Activated CD4-positive, alpha-beta T cell treated with anti-CD3 and anti-CD28 coated beads for 48 hours (primary cell): ENCODE measurements around the gene TRPM3.

Experiments
- DNase-seq: peaks from one replicate; pipeline ENCODE4 v3.0.0-alpha.2; 2020

Gene TRPM3

DNA sequence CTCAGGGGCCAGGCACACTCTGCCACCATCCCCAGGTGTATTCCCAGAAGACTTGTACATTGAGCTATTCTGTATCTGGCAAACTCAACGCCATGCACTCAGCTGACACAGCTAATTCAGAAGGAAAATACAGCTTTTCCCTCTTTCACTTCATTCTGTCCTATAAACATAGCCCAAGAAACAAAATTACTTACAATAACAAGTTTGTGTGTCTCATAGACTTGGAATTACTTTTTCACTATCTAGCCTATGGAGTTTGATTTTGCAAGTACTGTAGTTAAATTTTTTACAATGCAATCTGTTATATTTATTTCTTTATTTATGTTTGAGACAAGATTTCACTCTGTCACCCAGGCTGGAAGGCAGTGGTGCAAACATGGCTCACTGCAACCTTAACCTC is 581.9 kb downstream of the TRPM3 start:
- DNase-seq = no peak

DNA sequence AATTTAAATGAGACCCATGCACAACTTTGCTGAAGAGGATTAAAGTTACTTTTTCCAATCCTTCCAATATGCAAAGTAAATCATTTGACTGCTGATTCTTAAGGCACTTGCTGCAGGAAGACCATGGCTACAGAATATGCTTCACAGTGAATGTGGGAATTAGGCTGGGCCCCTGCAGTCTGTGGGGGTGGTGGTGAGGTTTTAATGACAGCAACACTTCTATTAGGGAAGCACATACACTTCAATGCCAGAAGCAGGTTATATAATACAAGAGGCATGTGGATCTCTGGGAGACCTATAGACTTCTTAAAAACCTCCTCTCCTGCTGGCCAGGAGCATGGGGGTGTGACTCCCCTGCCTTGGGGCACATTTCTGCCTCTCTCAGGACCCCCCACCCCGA is 582.4 kb downstream of the TRPM3 start:
- no peak for DNase-seq

DNA sequence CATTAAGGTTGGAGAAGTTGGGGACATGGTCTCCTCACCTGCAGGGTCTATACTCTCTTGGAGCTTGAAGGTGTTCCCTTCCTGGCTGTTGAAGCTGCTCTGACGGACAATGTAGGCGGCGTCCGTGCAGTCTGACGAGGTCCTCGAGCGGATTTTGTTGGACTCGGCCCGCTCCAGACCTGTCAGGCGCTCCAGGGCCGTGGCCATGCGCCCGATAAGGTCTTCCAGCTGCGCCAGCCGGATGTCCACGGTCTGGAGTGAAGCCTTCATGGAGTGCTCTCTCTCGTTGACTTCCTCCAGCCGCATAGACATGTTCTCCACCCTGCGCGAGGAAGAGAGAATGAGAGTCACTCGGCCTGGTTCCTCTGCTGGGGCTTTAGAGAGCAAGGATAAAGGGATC is 584.3 kb downstream of the TRPM3 start:
- DNase-seq = no peak

DNA sequence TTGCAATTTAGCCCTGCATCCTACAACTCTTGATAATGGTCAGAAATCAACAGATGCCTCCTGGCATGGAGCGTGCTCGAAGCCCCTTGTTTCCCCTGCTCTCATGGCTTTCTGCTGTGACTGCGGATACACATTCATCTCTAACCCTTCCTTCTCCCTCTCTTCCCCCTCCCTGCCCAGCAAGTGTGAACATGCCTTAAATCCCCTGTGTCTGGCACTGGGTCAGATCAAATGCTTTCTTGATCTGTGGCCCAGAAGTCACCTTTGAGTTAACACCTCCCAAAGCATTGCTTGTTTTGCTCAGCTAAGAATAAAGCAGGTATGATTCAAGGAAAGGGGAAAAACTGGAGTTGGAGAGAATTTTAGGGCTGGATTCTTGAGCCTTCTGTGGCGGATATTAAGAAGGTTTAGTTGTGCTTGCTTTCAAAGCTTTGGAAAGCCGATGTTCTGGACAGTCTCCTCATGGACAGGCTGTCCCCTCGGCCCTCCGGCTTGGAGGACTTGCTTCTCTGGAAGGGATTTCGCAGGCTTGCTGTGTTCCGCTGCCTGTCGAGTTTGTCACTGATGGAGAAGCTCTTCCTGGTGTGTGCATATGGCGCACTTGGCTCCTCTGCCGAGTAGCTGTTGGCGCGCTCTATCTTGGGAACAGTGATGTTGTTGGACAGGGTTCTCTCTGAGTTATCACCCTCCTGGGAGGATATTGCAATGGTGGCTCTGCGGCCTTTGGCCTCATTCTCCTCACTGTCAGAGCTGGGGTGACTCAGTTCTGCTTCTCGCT is 585.7 kb downstream of the TRPM3 start:
- DNase-seq = no peak

DNA sequence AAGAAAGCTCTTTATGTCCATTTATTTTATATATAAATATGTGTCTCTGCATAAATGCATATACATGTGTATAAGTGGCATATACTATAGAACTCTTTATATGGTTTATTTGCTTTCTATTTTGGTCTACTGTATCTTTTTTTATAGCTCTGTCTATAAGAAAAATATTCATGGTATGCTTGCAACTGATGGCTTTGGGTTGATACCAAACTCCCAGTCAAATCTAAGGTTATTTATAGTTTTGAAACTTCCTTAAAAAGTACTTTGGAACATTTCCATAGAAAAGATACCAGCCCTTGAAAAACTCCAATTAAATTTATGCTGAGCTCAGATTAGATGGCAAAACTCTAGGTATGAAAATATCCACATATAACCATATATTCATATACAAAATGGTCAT is 587.0 kb downstream of the TRPM3 start:
- no peak for DNase-seq

DNA sequence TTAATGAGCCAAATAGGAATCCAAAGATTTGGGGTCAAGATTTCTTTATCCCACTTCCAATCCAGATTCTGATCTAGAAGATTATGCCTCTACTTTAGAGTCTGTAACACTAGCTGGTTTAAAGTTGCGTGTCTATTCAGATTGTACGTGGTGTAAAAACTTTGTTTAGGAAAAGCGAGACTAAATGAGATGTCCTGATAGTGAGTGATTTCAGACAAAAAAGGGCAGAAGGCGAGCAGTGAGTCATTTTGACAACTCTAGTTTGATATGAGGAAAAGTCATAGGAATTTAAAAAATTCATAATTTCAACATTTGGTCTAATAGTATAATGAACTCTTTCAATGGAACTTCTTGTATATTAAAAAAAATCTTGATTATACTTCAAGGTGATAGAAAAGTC is 587.4 kb downstream of the TRPM3 start:
- no peak for DNase-seq

GRCh38 chr9:70533492-70533891 is 587.9 kb downstream of the TRPM3 start:
- DNase-seq = no peak

GRCh38 chr9:70532716-70533115 is 588.7 kb downstream of the TRPM3 start:
- no peak for DNase-seq

DNA sequence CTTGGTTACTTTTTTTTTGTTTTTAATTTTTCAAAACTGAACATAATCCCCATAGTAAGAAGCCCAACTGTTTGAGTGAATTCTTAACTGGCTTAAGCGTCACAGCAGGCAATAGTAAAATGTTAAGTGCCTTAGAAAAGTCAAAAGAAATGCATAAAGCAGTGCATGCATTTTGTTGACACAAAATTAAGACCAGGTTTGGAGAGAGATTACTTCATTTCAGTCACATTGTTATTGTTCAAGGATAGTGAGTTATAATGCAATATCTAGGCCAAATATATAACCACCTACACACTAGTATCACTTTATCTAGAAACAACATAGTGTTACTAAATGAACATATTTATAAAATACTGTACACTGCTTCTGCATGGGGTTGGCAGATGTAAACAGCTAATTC is 590.1 kb downstream of the TRPM3 start:
- DNase-seq = no peak

GRCh38 chr9:70530716-70531115 is 590.7 kb downstream of the TRPM3 start:
- DNase-seq = no peak

DNA sequence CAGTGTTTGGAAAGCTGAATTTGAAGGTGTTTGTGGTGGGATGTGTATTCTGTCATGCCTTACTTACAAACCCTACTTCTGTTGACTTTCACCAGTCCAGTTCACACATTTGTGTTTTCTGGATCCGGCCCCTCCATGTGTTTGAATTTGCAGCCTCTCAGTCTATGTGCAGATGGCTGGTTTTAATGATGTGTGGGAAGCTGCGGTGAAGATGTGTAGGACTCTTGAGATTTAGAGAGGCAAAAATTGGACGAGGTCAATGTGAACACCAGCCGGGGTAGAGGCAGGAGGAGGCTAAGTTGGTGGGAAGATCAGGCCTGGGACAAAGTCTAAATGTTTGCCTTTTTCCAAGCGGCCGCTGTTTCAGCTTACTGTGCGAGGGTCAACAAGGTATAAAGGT is 591.6 kb downstream of the TRPM3 start:
- DNase-seq = no peak

DNA sequence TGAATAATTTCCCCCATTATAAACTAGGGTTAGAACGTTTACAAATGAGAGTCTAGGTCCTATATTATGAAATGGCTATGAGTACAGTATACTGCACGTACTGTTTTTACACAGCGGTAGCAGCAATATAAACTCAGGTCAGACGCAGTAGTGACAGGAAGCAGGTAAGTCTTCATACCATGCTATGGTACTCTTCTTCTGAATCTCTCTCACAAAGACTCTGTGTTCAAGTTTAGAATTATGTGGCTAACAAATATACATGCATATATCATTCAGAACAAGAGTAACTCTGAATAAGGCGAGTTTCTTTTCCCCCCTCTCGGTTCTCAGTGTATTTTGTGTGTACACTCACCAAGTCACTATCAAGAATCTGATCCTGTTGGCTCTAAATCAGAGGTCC is 592.0 kb downstream of the TRPM3 start:
- no peak for DNase-seq

- no peak for DNase-seq
Observed at GRCh38 chr9:70526902-70527301, 594.5 kb downstream of the TRPM3 start.

DNA sequence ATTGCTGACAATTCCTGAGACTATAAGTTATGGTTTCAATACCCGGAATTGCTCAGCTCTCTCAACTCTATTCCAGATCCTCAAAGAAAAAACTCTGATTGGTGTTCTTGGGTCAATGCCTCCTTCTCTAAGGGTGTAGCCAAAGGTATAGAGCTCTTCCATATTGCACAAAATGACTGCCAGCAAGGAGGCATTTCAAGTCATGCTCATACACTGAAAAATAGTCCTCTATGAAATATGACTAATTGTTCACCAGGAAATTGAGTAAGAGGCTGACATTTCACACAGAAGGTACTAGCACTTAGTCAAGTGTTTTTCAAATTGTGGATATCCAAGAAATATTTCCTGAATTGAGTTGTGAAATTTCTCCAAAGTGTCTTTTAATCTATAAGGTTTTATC is 595.9 kb downstream of the TRPM3 start:
- DNase-seq = peak; percentile 9

GRCh38 chr9:70519912-70520724 is 601.3 kb downstream of the TRPM3 start:
- peak; percentile 27 for DNase-seq

GRCh38 chr9:70517926-70518610 is 603.4 kb downstream of the TRPM3 start:
- DNase-seq = no peak

GRCh38 chr9:70514273-70514672 is 607.1 kb downstream of the TRPM3 start:
- DNase-seq = no peak

- DNase-seq = no peak
Observed at GRCh38 chr9:70511858-70512257, 609.6 kb downstream of the TRPM3 start.

- DNase-seq = peak; percentile 71
Observed at GRCh38 chr9:70510157-70510770, 611.2 kb downstream of the TRPM3 start.

DNA sequence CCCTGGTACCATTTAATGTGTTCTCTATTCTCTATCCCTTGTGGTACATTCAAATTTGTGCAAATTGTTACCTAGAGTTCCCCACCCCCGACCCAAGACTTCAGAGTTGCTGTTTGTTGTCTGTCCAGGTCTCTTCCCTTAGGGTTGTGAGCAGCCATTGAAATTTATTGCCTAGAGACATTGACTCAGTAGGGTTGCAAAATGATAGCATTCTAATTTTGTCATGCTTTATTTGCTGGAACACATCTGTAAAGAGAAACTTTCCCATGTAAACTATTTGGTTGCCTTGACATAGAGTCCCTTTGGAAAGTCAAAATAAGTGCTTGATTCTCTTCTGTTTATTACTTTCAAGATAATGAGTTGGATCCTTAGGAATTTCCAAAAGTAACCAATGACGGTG is 615.3 kb downstream of the TRPM3 start:
- no peak for DNase-seq

GRCh38 chr9:70504834-70505233 is 616.6 kb downstream of the TRPM3 start:
- no peak for DNase-seq

DNA sequence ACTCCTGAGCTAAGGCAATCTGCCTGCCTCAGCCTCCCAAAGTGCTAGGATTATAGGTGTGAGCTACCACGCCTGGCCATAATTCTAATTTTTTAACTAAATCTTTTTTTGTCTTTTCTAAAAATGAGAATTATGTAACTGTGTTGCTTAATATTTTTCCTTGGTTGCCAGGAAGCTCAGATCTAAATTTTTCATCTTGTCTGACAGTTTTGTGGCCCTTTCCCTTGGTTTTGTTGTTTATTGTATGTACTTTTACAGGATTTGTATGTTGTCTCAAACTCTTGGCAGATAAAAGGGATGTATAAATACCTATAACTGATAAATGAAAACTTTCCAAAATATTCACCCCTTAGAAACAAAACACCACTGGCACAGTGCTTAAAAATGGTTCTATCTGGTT is 618.7 kb downstream of the TRPM3 start:
- no peak for DNase-seq

DNA sequence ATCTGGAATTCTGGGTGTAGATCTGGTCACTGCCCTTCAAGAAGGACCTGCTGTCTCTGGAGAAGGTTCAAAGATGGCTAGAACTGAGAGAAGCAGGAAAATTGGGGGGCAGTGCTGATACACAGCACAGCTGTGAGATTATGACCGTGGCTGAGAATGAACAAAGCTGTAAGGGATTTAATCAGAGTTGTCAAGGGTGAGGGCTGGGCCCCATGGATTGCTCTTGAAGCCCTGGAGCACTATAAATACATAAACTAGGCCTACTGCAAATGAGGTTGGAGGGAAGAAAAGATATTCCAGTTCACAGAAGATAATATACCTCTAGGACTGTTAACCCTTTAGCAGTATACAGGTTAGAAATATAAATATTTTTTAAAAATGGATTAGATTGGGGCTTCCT is 620.6 kb downstream of the TRPM3 start:
- DNase-seq = no peak
